HCT116 (cell line): ENCODE data around the gene CEBPA. TPM values are rescaled to one million over a fixed set of nuclear protein-coding genes. Genes with fewer than 3 reads are reported as not detected.

Experiments
- ATAC-seq: fragments of 200-7000 bp; cut with Tn5 transposase; 2 replicates; pipeline ENCODE4 v1.9.1; 2020; ENCODE audit warnings: mild to moderate bottlenecking, moderate library complexity
- BruUV-seq: library from RNA; stranded (reverse); fragments of 400-500 nt; replicated peaks from 2 replicates; lab custom pipeline; 2021; lab: Mats Ljungman, UMichigan
- CTCF ChIA-PET: fragments of 300-600 bp; sonication (Branson Sonifier 250); formaldehyde crosslinking; loops from one replicate; lab custom pipeline; 2021; ENCODE audit warnings: antibody characterized with exemption; lab: Charles Lee
- POLR2A ChIA-PET: fragments of 300-600, 350-600 bp; sonication (Branson Sonifier 250); formaldehyde crosslinking; loops from one replicate; lab custom pipeline; 2021; ENCODE audit warnings: antibody characterized with exemption; lab: Charles Lee
- RAD21 ChIA-PET, 2 experiments: fragments of 300-600 bp; sonication (Branson Sonifier 250); formaldehyde crosslinking; loops; one replicate each; lab custom pipeline; 2023; ENCODE audit warnings: low total read pairs in 2 of 2; ENCODE audit not compliant: uncharacterized antibody in 2 of 2, unreplicated experiment in 2 of 2, low non-redundant PET in 1 of 2; lab: Charles Lee
- DNase-seq: peaks from one replicate; pipeline ENCODE4 v3.0.0-alpha.2; 2010; ENCODE audit warnings: low read depth, low spot score
- H2AFZ ChIP-seq: fragments of 200-600 bp; shearing (Covaris generic), sonication (generic); 2 replicates; pipeline ENCODE4 v1.6.1; 2017; ENCODE audit warnings: low read depth, mixed run types, mixed read lengths, antibody characterized with exemption, low read length; ENCODE audit not compliant: poor library complexity, severe bottlenecking
- H3K27ac ChIP-seq: 2 replicates; pipeline ENCODE4 v1.5.1; 2012; ENCODE audit warnings: low read depth, low read length
- H3K27me3 ChIP-seq: fragments of 200-600 bp; sonication (generic); 2 replicates; pipeline ENCODE4 v1.6.1; 2016; ENCODE audit warnings: mixed run types, low read length, mixed read lengths; ENCODE audit not compliant: insufficient read depth
- H3K36me3 ChIP-seq, 2 experiments: fragments of 200-500 bp in 1 of 2; fragments of 200-600 bp in 1 of 2; sonication (Bioruptor generic) in 1 of 2; sonication (generic) in 1 of 2; 2 replicates each; pipeline versions ENCODE4 v1.5.1 to v1.6.1; 2014 to 2016; ENCODE audit warnings: low read length in 2 of 2, inconsistent platforms in 1 of 2, mixed read lengths in 1 of 2, mixed run types in 1 of 2; ENCODE audit not compliant: insufficient read depth in 2 of 2, control insufficient read depth in 1 of 2
- H3K4me1 ChIP-seq, 2 experiments: fragments of 200-600 bp in 1 of 2; sonication (generic) in 1 of 2; 2 replicates each; pipeline versions ENCODE4 v1.5.1 to v1.6.1; 2012 to 2017; ENCODE audit warnings: low read length in 2 of 2, inconsistent platforms in 1 of 2, mild to moderate bottlenecking in 1 of 2, mixed read lengths in 1 of 2, mixed run types in 1 of 2, moderate library complexity in 1 of 2; ENCODE audit not compliant: insufficient read depth in 2 of 2, control insufficient read depth in 1 of 2
- H3K4me2 ChIP-seq: fragments of 200-600 bp; sonication (generic); 2 replicates; pipeline ENCODE4 v1.6.1; 2017; ENCODE audit warnings: mixed run types, low read length, mixed read lengths
- H3K4me3 ChIP-seq, 2 experiments: fragments of 200-600 bp in 1 of 2; sonication (generic) in 1 of 2; replicated peaks in 1 of 2; 2 replicates each; pipeline ENCODE4 v1.5.1; 2011 to 2016; ENCODE audit warnings: low read length in 2 of 2, control low read depth in 1 of 2, low read depth in 1 of 2, mild to moderate bottlenecking in 1 of 2, mixed read lengths in 1 of 2, mixed run types in 1 of 2
- H3K79me2 ChIP-seq: fragments of 200-600 bp; sonication (generic); 2 replicates; pipeline ENCODE4 v1.6.1; 2017; ENCODE audit warnings: mild to moderate bottlenecking, mixed run types, low read length, moderate library complexity, mixed read lengths; ENCODE audit not compliant: insufficient read depth
- H3K9ac ChIP-seq: fragments of 200-600 bp; sonication (generic); 2 replicates; pipeline ENCODE4 v1.6.1; 2016; ENCODE audit warnings: low read length, mixed read lengths
- H3K9me2 ChIP-seq: fragments of 200-600 bp; sonication (generic), shearing (Covaris generic); 2 replicates; pipeline ENCODE4 v1.6.1; 2017; ENCODE audit warnings: mixed run types, mild to moderate bottlenecking, moderate library complexity; ENCODE audit not compliant: insufficient read depth
- H3K9me3 ChIP-seq, 2 experiments: fragments of 200-500 bp in 1 of 2; fragments of 200-600 bp in 1 of 2; sonication (Bioruptor generic) in 1 of 2; sonication (generic) in 1 of 2; 2 replicates each; pipeline ENCODE4 v1.6.1; 2014 to 2017; ENCODE audit warnings: low read length in 2 of 2, mixed read lengths in 2 of 2, inconsistent platforms in 1 of 2, low read depth in 1 of 2, mild to moderate bottlenecking in 1 of 2, mixed run types in 1 of 2, moderate library complexity in 1 of 2; ENCODE audit not compliant: control insufficient read depth in 1 of 2, insufficient read depth in 1 of 2
- H4K20me1 ChIP-seq: fragments of 200-600 bp; sonication (generic), shearing (Covaris generic); 2 replicates; pipeline ENCODE4 v1.6.1; 2017; ENCODE audit warnings: mixed run types, mild to moderate bottlenecking, moderate library complexity; ENCODE audit not compliant: insufficient read depth
- EGR1 ChIP-seq: IDR thresholded peaks from 2 replicates; pipeline ENCODE4 v1.6.1; 2012; ENCODE audit warnings: low read depth
- EZH2 ChIP-seq: fragments of 200-600 bp; sonication (generic); IDR thresholded peaks from 2 replicates; pipeline ENCODE4 v1.6.1; 2017; ENCODE audit warnings: antibody characterized with exemption, mixed run types
- EZH2phosphoT487 ChIP-seq: fragments of 200-600 bp; IDR thresholded peaks from 2 replicates; pipeline ENCODE4 v1.6.1; 2018; ENCODE audit warnings: antibody characterized with exemption, borderline replicate concordance
- JUND ChIP-seq: IDR thresholded peaks from 2 replicates; pipeline ENCODE4 v1.6.1; 2012
- POLR2A ChIP-seq: IDR thresholded peaks from 2 replicates; pipeline ENCODE4 v1.7.0; 2011; ENCODE audit warnings: borderline replicate concordance; ENCODE audit not compliant: insufficient read depth, insufficient read length; ENCODE audit errors: extremely low read depth
- SIN3A ChIP-seq: IDR thresholded peaks from 2 replicates; pipeline ENCODE4 v1.6.1; 2012; ENCODE audit warnings: low read depth
- SP1 ChIP-seq: IDR thresholded peaks from 2 replicates; pipeline ENCODE4 v1.6.1; 2012; ENCODE audit warnings: low read depth
- SRF ChIP-seq: IDR thresholded peaks from 2 replicates; pipeline ENCODE4 v1.6.1; 2012; ENCODE audit warnings: low read depth
- TCF7L2 ChIP-seq: IDR thresholded peaks from 2 replicates; pipeline ENCODE4 v1.7.0; 2011; ENCODE audit warnings: borderline replicate concordance, inconsistent platforms; ENCODE audit not compliant: insufficient read depth, insufficient read length; ENCODE audit errors: extremely low read depth
- intact Hi-C: fragments of 100-400 bp; cut with micrococcal nuclease; formaldehyde crosslinking; loops from 2 replicates; pipeline ENCODE4 v1.10.0; 2022
- total RNA-seq: library from RNA; stranded (reverse); gene quantifications from one replicate; pipeline ENCODE4 v1.2.1, GENCODE V29; 2021; ENCODE audit not compliant: unreplicated experiment
- TF ChIP-seq, protein P1 (sequence below), 3 experiments: fragments of 200-600 bp in 1 of 3; sonication (generic) in 1 of 3; IDR thresholded peaks in 2 of 3; conservative IDR thresholded peaks in 1 of 3; 2 replicates each; pipeline ENCODE4 v1.5.1; 2012 to 2017; ENCODE audit warnings: low read depth in 2 of 3, low read length in 2 of 3, antibody characterized with exemption in 1 of 3, borderline replicate concordance in 1 of 3, control low read depth in 1 of 3, mild to moderate bottlenecking in 1 of 3, mixed read lengths in 1 of 3, mixed run types in 1 of 3, moderate library complexity in 1 of 3; ENCODE audit not compliant: insufficient read depth in 1 of 3
- TF ChIP-seq, protein P2 (sequence below): IDR thresholded peaks from 2 replicates; pipeline ENCODE4 v1.6.1; 2011; ENCODE audit warnings: mild to moderate bottlenecking, low read length, moderate library complexity; ENCODE audit not compliant: insufficient replicate concordance; ENCODE audit errors: extremely low read depth
- TF ChIP-seq, protein P3 (sequence below): IDR thresholded peaks from 2 replicates; pipeline ENCODE4 v1.6.1; 2012

CEBPA gene
- total RNA-seq, 1 experiment from 2014 or later, result 7.0 TPM

DNA sequence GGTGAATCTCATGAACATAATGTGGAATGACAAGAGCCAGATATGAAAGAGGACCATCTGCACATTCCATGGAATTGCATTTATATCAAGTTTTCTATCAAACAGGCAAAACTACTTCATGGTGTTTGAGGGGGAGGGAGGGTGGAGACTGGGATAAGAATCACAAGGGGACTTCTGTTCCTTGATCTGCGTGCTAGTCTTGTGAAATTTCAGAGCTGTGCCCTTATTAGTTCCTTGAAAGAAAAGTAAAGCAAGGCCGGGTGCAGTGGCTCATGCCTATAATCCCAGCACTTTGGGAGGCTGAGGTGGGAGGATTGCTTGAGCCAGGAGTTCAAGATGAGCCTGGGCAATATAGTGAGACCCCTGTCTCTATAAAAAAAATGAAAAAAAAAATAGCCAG, 41.0 kb upstream of the CEBPA start:
- Histone ChIP-seq H3K4me3 (no peak overlapping the region), H3K79me2 (no peaks in the 10 kb centered on the region), H3K27ac (no peak overlapping the region), H3K9me2 (no peaks in the 10 kb centered on the region), H2AFZ (no peak overlapping the region), H3K4me1 (peaks cover 0 to 11% of the 10 kb centered on the region in 2 experiments; a peak in 3 of 4 replicates), H3K4me2 (no peak overlapping the region), H3K9ac (no peak overlapping the region), H3K36me3 (no peaks in the 10 kb centered on the region), H4K20me1 (no peaks in the 10 kb centered on the region), H3K9me3 (no peaks in the 10 kb centered on the region), H3K27me3 (peaks cover 16% of the 10 kb centered on the region; the same call in 1 of the 2 replicates)
- ATAC-seq, result no peak
- intact Hi-C loops, result no loop called here
- no peak for DNase-seq
- TF ChIP-seq SP1 (no peak), JUND (no peak), EGR1 (no peak), POLR2A (no peak), EZH2 (no peak), SRF (no peak), EZH2phosphoT487 (no peak), SIN3A (no peak), TCF7L2 (no peak)
- TF ChIP-seq, protein P1, sequence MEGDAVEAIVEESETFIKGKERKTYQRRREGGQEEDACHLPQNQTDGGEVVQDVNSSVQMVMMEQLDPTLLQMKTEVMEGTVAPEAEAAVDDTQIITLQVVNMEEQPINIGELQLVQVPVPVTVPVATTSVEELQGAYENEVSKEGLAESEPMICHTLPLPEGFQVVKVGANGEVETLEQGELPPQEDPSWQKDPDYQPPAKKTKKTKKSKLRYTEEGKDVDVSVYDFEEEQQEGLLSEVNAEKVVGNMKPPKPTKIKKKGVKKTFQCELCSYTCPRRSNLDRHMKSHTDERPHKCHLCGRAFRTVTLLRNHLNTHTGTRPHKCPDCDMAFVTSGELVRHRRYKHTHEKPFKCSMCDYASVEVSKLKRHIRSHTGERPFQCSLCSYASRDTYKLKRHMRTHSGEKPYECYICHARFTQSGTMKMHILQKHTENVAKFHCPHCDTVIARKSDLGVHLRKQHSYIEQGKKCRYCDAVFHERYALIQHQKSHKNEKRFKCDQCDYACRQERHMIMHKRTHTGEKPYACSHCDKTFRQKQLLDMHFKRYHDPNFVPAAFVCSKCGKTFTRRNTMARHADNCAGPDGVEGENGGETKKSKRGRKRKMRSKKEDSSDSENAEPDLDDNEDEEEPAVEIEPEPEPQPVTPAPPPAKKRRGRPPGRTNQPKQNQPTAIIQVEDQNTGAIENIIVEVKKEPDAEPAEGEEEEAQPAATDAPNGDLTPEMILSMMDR (IDR thresholded peaks at IDR 0.05 in 2 of 3, conservative IDR thresholded peaks at IDR 0.05 in 1 of 3; ENCODE audit: borderline replicate concordance in 1 of 3, insufficient read depth in 1 of 3, low read depth in 2 of 3, low read length in 2 of 3), result no peak
- TF ChIP-seq, protein P2, sequence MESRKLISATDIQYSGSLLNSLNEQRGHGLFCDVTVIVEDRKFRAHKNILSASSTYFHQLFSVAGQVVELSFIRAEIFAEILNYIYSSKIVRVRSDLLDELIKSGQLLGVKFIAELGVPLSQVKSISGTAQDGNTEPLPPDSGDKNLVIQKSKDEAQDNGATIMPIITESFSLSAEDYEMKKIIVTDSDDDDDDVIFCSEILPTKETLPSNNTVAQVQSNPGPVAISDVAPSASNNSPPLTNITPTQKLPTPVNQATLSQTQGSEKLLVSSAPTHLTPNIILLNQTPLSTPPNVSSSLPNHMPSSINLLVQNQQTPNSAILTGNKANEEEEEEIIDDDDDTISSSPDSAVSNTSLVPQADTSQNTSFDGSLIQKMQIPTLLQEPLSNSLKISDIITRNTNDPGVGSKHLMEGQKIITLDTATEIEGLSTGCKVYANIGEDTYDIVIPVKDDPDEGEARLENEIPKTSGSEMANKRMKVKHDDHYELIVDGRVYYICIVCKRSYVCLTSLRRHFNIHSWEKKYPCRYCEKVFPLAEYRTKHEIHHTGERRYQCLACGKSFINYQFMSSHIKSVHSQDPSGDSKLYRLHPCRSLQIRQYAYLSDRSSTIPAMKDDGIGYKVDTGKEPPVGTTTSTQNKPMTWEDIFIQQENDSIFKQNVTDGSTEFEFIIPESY, result no peak
- TF ChIP-seq, protein P3, sequence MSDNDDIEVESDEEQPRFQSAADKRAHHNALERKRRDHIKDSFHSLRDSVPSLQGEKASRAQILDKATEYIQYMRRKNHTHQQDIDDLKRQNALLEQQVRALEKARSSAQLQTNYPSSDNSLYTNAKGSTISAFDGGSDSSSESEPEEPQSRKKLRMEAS, result no peak
- BruUV-seq, result no TSS peak
- ChIA-PET CTCF (no interaction called here), RAD21 (no interaction called here), POLR2A (no interaction called here)
